Tibial nerve (tissue), 4 donors: ENCODE measurements around the gene MBD5. TPM values are rescaled to one million over a fixed set of nuclear protein-coding genes. Genes with fewer than 3 reads are reported as not detected.

ENCODE experiments used
- DNase-seq, 2 donors: peaks; one replicate each; pipeline ENCODE4 v3.0.0-alpha.2; 2019; ENCODE audit warnings: low spot score in 2 of 2
- H3K27ac ChIP-seq, 4 donors: fragments of 200-600 bp; sonication (generic) in 3 of 4; one replicate each; pipeline ENCODE4 v1.5.1; 2017 to 2019; ENCODE audit warnings: mild to moderate bottlenecking in 1 of 4
- H3K27me3 ChIP-seq, 2 donors: fragments of 200-600 bp; sonication (generic) in 1 of 2; one replicate each; pipeline versions ENCODE4 v1.5.1 to v1.6.0; 2017 to 2019
- H3K36me3 ChIP-seq, 3 donors: fragments of 200-600 bp; sonication (generic); one replicate each; pipeline ENCODE4 v1.5.1; 2018 to 2019
- H3K4me1 ChIP-seq, 4 donors: fragments of 200-600 bp; sonication (generic) in 3 of 4; one replicate each; pipeline ENCODE4 v1.5.1; 2017 to 2019
- H3K4me3 ChIP-seq, 4 donors: fragments of 200-600 bp; sonication (generic) in 3 of 4; one replicate each; pipeline ENCODE4 v1.5.1; 2017 to 2019; ENCODE audit warnings: mild to moderate bottlenecking in 1 of 4, moderate library complexity in 1 of 4
- H3K9me3 ChIP-seq, 4 donors: fragments of 200-600 bp; sonication (generic) in 3 of 4; one replicate each; pipeline ENCODE4 v1.5.1; 2017 to 2019
- EP300 ChIP-seq, 2 donors: sonication (generic); formaldehyde crosslinking; IDR thresholded peaks; one replicate each; pipeline ENCODE4 v1.6.1; 2017; ENCODE audit warnings: antibody characterized with exemption in 2 of 2, mild to moderate bottlenecking in 1 of 2
- POLR2A ChIP-seq, 2 donors: fragments of 450-650 bp; IDR thresholded peaks; one replicate each; pipeline ENCODE4 v1.6.1; 2017; ENCODE audit warnings: antibody characterized with exemption in 2 of 2, mild to moderate bottlenecking in 2 of 2, moderate library complexity in 2 of 2
- WGBS, 2 donors: methylation state at CpG; one replicate each; pipeline ENCODE4 v1.1.5; 2018; 5-methylcytosine and 5-hydroxymethylcytosine counted together
- total RNA-seq, 4 donors: library from RNA; depleted of rRNA; stranded (reverse); fragments of >200 nt; gene quantifications; one replicate each; pipeline ENCODE4 v1.1.0, GENCODE V29; 2016
- TF ChIP-seq, protein P1 (sequence below), 5 experiments: fragments of 200-600 bp in 3 of 5; fragments of 450-650 bp in 2 of 5; sonication (generic) in 3 of 5; IDR thresholded peaks; one replicate each; pipeline ENCODE4 v1.5.1; 2016 to 2019; ENCODE audit warnings: antibody characterized with exemption in 5 of 5, mild to moderate bottlenecking in 3 of 5, moderate library complexity in 2 of 5

The MBD5 gene
- total RNA-seq, 4 donors from 2014 or later, result 28.5 to 46.5 (median 40.9) TPM

DNA sequence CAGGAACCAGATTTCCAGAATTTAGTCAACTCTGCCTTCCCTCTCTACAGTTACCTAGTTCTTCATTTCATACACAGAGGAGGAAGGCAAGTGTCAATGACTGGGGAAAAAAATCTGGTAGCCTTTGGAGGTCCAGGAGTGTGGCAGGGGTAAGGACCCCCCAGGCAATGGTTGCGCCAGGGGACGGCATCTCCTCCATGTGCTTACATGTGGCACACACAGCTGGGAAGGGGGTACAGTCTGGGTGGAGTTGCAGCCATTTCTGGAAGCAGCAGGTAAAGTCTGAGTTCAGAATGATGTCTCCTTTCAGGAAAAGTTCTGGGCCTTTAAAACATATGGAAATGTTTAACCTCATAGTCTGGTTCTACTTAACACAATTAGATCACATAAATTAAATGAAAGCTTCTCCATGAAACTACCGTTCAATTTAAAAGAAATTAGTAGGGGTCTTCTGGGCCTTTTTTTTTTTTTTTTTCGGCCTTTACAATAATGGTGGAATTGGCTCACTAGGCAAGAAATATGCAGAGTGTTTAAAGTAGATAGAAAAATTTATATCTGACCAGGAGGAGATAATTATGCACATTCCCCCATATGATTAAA, 470.0 kb downstream of the MBD5 start:
- no peak overlapping the region for H3K27ac ChIP-seq
- H3K36me3 ChIP-seq, result peaks cover 0 to 44% (median 0%) of the 10 kb centered on the region in 3 donors
- 72 to 75% methylated on average over 4 of the region's 4 CpGs for WGBS, 2 donors
- no peak overlapping the region for H3K4me3 ChIP-seq
- no peaks in the 10 kb centered on the region for H3K4me1 ChIP-seq
- H3K27me3 ChIP-seq, result no peaks in the 10 kb centered on the region
- H3K9me3 ChIP-seq, result no peaks in the 10 kb centered on the region
- TF ChIP-seq EP300 (IDR thresholded peaks at IDR 0.05) (no peak), POLR2A (IDR thresholded peaks at IDR 0.05) (no peak)
- TF ChIP-seq, protein P1, sequence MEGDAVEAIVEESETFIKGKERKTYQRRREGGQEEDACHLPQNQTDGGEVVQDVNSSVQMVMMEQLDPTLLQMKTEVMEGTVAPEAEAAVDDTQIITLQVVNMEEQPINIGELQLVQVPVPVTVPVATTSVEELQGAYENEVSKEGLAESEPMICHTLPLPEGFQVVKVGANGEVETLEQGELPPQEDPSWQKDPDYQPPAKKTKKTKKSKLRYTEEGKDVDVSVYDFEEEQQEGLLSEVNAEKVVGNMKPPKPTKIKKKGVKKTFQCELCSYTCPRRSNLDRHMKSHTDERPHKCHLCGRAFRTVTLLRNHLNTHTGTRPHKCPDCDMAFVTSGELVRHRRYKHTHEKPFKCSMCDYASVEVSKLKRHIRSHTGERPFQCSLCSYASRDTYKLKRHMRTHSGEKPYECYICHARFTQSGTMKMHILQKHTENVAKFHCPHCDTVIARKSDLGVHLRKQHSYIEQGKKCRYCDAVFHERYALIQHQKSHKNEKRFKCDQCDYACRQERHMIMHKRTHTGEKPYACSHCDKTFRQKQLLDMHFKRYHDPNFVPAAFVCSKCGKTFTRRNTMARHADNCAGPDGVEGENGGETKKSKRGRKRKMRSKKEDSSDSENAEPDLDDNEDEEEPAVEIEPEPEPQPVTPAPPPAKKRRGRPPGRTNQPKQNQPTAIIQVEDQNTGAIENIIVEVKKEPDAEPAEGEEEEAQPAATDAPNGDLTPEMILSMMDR (IDR thresholded peaks at IDR 0.05), result no peak
- no peak for DNase-seq

DNA sequence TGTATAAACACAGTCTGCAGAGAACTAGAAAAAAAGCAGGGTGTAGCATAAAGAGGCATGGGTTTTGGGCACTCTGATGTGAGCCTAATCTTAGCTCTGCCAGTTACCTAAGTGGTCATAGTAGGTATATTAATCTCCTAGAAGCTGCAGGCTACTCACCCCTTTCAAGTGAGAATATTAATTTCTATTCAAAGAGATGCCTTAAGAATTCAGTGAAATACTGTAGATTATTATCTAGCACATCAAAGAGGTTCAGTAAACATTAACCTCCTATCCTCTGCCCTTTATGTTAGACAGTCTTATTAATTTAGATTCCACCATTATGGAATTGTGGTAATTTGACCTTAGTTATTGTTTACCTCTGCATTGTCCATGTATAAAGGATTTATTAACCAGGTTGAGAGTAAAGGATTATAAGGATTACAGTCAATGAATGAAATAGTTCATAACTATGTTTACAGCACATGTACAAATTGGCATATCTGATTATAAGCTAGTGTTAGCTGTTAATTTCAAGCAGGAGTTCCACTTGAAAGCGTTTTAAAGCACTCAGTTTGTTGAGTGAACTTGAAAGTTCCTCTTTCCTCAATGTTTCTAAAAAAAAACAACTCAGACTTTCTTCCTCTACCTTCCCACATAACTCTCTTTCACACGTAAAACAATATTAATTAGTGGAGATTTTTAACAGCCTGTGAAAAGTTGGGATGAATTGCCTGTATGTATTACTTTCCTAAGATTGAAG, 473.1 kb downstream of the MBD5 start:
- no peak for TF ChIP-seq POLR2A (IDR thresholded peaks at IDR 0.05)
- TF ChIP-seq, protein P1 (IDR thresholded peaks at IDR 0.05), result no peak
- TF ChIP-seq EP300 (IDR thresholded peaks at IDR 0.05), result no peak
- no peaks in the 10 kb centered on the region for H3K27me3 ChIP-seq
- H3K27ac ChIP-seq, result no peak overlapping the region
- H3K9me3 ChIP-seq, result no peaks in the 10 kb centered on the region
- WGBS, 2 donors, result 83 to 85% methylated on average over 2 of the region's 2 CpGs
- no peak overlapping the region for H3K4me3 ChIP-seq
- no peaks in the 10 kb centered on the region for H3K4me1 ChIP-seq
- H3K36me3 ChIP-seq, result peaks cover 0 to 33% (median 0%) of the 10 kb centered on the region in 3 donors
- no peak for DNase-seq

DNA sequence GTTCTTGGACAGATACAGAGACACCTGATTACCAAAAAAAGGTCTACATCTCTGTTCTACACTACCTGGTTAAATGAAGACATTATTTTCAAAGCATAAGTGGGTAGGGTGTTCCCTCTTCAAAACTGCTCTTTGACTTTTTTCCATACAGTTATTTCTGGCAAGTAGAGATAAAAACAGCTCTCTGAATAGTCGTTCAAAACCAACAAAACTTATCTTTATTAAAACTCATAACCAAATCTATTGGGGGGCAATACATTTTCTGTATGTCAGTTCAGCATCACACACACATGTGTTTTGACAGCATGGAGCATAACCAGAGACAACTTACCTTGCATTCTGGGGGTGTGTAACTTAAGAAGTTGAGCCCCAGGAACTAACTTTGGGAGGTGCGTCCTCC, 474.7 kb downstream of the MBD5 start:
- Histone ChIP-seq H3K9me3 (no peaks in the 10 kb centered on the region), H3K36me3 (peaks cover 0 to 18% (median 0%) of the 10 kb centered on the region in 3 donors), H3K27me3 (no peaks in the 10 kb centered on the region), H3K4me1 (no peaks in the 10 kb centered on the region), H3K27ac (no peak overlapping the region), H3K4me3 (no peak overlapping the region)
- 73 to 74% methylated on average over 2 of the region's 2 CpGs for WGBS, 2 donors
- TF ChIP-seq EP300 (IDR thresholded peaks at IDR 0.05) (no peak), POLR2A (IDR thresholded peaks at IDR 0.05) (no peak)
- TF ChIP-seq, protein P1 (IDR thresholded peaks at IDR 0.05), result no peak
- no peak for DNase-seq

DNA sequence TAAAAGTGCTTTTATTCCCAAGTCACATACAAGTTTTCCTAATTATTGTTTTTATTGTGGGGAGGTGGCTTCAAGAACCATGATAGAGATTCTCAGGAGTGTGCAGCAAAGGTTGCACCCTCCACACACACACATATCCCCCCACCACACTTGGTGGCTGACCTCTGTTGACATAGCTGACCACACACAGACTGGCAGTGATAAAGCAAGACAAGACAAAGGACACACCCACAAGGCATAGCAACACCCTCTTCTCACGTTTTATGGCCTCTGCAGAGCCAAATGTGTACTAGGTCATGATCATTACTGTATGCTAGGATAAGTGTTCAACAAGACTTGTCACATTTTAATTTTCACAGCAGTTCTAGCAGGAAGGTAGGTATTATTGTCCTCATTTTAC, 480.7 kb downstream of the MBD5 start:
- no peaks in the 10 kb centered on the region for H3K27me3 ChIP-seq
- no peak for DNase-seq
- no peaks in the 10 kb centered on the region for H3K4me1 ChIP-seq
- no peak for TF ChIP-seq EP300 (IDR thresholded peaks at IDR 0.05)
- TF ChIP-seq POLR2A (IDR thresholded peaks at IDR 0.05), result no peak
- TF ChIP-seq, protein P1 (IDR thresholded peaks at IDR 0.05), result no peak
- no peak overlapping the region for H3K27ac ChIP-seq
- 19 to 26% methylated on average over 1 of the region's 1 CpG for WGBS, 2 donors
- peaks cover 0 to 10% (median 0%) of the 10 kb centered on the region in 3 donors for H3K36me3 ChIP-seq
- H3K4me3 ChIP-seq, result no peak overlapping the region
- no peaks in the 10 kb centered on the region for H3K9me3 ChIP-seq

DNA sequence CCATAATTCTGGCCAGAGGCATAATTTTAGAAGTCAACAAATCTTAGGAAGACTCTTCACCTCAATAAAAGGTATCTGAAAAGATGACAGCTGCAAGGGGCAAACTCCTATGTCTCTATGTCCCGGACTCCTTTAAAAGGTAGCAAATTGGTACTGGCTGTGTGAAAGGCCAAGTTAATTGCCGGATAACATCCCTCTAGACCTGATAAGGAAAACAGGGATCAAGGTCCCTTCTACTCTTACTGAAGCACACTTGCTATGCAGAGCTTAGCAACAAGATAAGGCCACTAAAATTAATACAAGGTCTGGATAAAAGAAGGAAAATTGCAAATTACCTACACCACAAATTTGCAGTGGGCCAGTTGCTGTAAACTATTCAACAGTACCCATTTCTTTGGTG, 482.6 kb downstream of the MBD5 start:
- no peaks in the 10 kb centered on the region for H3K4me1 ChIP-seq
- no peaks in the 10 kb centered on the region for H3K36me3 ChIP-seq
- no peak for DNase-seq
- TF ChIP-seq EP300 (IDR thresholded peaks at IDR 0.05), result no peak
- TF ChIP-seq, protein P1 (IDR thresholded peaks at IDR 0.05), result no peak
- TF ChIP-seq POLR2A (IDR thresholded peaks at IDR 0.05), result no peak
- 93 to 96% methylated on average over 2 of the region's 2 CpGs for WGBS, 2 donors
- no peaks in the 10 kb centered on the region for H3K9me3 ChIP-seq
- H3K4me3 ChIP-seq, result no peak overlapping the region
- H3K27me3 ChIP-seq, result no peaks in the 10 kb centered on the region
- no peak overlapping the region for H3K27ac ChIP-seq
